Renal pelvis (tissue), 4 donors: Measurements from ENCODE around the gene SLCO2B1. TPM values are rescaled to one million over a fixed set of nuclear protein-coding genes. Genes with fewer than 3 reads are reported as not detected.

Source experiments
- DNase-seq: peaks from one replicate; pipeline ENCODE4 v3.0.0-alpha.2; 2013
- polyA plus RNA-seq, 3 donors: library from polyadenylated mRNA; unstranded; fragments of 120-200 nt; gene quantifications; one replicate each; pipeline ENCODE4 v1.2.1, GENCODE V29; 2013; ENCODE audit not compliant: insufficient read length in 3 of 3

Gene SLCO2B1
- polyA plus RNA-seq, 3 donors, result 9.6 to 11.1 (median 10.4) TPM

GRCh38 chr11:75189911-75190310 lies 39.0 kb downstream of the SLCO2B1 start:
- no peak for DNase-seq

DNA sequence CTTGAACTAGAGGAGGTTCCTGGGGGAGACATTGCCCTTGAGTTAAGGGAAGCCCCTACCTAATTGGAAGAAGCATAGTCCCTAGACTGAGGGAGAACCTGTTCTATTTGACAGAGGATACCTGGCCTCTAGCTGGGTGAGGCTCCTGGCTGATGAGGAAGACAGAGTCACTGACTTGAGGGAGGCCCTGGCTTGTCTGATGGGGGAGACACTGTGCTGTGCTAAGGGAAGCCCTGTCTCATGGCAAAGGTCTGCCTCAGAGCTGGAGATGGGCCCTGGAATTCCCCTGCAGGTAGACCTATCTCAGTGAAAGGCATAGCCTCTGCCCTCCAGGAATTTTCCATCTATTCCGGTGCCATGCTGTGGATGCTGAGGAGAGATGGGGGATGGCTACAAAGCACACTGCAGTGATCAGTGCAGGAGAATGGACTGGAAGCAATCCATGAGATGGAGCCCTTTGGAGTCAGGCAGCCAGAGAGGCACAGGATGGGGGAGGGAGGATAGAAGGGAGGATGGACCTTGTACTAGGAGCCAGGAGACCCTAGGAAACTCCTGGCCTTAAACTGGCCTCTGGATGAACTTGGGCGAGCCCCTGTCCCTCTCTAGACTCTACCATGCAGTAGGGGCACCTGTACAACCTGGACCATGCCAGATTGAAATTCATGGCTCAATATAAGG lies 39.9 kb downstream of the SLCO2B1 start:
- no peak for DNase-seq

DNA sequence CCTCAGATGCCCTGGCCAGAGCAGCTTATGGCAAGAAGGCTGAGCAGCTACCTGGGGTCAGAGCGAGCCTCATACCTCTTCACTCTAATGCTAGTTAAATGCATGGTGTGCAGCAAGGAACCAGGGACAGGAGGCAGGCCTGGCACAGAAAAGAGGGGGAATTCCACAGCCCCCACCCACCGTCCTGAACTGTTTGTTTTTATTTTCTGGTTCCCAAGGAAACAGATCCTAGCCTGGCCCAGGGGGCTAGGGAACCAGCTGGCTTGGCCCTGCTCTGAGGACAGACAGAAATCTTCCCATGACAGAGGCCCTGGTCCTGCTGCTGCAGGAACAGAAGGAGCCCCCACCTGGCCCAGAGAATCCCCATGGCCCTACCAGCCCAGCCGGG lies 40.4 kb downstream of the SLCO2B1 start:
- DNase-seq, result peak; percentile 41

DNA sequence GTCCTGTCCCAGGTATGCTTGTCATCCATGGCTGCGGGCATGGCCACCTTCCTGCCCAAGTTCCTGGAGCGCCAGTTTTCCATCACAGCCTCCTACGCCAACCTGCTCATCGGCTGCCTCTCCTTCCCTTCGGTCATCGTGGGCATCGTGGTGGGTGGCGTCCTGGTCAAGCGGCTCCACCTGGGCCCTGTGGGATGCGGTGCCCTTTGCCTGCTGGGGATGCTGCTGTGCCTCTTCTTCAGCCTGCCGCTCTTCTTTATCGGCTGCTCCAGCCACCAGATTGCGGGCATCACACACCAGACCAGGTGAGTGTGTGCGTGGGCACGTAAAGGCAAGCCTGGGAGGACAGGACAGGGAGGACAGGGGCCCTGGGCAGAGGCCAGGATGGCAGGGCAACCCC lies 42.4 kb downstream of the SLCO2B1 start:
- no peak for DNase-seq

DNA sequence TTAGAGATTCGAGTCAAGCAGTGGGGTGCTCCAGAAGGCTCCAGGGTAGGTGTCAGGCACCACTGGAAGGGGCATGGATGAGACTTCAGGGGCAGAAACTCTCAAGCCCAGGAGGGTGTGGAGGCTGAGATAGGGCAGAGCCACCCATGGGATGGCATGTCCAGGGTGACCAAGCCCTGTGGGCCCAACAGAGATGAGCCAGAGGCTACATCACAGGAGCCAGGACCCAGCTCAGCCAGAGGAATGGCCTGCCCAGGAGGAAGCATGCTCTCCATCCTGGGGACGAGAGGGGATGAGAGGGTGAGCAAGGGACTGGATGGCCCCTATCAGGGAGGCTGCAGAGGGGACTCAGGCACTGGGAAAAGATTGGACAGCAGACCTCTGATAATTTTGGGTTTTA lies 42.8 kb downstream of the SLCO2B1 start:
- no peak for DNase-seq

- no peak for DNase-seq
These were observed 43.2 kb downstream of the SLCO2B1 start for GRCh38 chr11:75194147-75194546.

GRCh38 chr11:75195167-75195962 lies 44.5 kb downstream of the SLCO2B1 start:
- no peak for DNase-seq

- no peak for DNase-seq
These were observed 45.5 kb downstream of the SLCO2B1 start for GRCh38 chr11:75196426-75196825.

DNA sequence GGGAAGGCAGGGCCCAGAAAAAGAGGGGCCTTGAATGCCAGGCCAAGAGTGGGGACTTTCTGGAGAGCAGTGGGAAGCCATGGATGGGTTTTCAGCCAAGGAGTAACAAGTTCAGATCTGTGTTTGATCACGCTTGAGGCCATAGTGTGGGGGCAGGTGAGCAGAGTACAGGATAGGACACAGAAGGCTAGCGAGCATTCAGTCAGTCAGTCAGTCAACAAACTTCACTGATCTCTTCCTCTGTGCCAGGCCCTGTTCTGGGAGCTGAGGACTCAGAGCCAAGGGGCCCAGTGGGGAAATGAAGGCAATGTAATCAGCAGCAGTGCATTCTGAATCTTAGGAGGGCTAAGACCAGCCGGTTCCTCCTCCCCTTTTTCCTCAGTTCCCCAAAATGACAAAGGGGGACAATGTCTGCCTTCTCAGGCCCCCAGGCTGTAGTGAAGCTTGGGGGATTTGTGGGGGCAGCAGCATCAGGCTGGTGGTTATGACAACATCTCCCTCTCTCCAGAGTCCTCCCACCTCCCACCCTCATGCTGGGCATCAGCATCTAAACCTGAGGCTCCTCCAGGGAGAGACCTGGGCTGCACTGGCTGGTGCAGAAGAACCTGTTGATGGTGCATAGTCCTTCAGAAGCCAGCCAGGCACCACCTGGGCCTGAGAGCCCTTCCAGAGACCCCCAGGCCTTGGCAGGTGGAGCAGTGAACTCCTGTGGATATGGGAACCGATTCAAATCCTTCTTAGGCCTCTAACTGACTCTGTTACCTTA lies 46.8 kb downstream of the SLCO2B1 start:
- no peak for DNase-seq

DNA sequence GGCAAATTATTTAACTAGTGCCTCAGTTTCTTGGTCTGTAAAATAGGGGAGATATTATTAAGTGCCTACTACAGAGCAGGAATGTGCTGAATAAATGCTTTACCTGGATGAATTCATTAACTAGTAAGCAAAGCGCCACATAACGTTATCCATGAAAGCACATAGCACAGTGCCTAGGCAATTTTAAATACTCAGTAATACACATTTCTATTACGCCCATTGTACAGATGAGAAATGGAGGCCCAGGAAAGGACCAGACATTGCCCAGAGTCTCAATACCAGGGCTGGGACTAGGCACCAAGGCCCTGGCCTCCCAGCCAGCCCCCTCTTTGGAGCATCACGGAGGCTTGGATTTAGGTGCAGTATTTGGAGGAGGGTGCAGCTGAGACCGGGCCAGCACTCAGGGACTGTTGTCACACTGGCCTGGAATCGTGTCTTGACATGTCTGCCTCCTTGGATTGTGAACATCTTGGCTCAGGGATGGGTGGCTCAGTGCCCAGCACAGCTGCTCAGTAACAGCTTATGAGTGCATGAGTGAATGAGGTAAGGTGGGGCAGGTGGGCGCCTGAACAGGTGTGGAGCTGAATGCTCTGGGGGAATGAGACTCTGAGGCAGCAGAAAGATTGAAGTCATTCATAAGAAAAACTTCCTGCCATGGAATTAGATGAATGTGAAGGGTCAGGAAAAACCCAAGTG lies 47.5 kb downstream of the SLCO2B1 start:
- DNase-seq, result no peak

DNA sequence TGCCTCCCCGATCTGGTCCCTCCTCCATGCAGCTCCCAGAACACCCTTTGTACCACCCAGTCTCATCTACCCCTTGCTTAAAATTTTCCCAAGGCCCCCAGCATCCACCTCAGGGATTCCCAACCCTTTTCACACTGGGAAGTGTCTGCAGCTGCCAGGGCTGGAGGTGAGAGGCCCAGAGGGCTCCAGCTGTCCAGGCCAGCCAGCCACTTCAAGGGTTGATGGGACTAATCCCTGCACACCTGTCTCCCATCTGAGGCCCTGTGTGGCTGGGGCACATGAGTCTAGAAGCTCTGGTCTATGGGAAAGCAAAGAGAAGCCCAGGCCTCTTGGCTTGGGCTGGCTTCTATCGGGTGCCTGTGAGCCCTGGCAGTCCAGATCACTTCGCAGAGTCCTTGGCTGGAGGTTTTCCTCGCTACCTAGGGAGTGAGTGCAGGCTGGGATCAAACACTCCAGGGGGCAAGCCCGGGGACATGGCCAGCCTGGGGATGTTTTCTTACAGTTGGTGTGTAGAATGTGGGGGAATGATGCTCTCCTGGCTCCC lies 48.6 kb downstream of the SLCO2B1 start:
- no peak for DNase-seq

DNA sequence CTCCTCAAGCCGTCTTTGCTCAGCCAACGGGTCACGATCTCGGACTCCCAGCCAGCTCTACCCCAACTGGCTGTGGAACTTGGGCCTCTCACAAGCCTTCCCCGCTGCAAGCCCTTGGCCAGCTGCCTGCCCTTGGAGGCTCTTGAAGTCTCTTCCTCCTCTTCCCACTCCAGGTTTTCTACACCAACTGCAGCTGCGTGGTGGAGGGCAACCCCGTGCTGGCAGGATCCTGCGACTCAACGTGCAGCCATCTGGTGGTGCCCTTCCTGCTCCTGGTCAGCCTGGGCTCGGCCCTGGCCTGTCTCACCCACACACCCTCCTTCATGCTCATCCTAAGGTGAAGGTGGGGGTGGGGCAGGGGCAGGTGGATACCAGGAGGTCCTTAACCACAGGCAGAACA lies 49.1 kb downstream of the SLCO2B1 start:
- no peak for DNase-seq

DNA sequence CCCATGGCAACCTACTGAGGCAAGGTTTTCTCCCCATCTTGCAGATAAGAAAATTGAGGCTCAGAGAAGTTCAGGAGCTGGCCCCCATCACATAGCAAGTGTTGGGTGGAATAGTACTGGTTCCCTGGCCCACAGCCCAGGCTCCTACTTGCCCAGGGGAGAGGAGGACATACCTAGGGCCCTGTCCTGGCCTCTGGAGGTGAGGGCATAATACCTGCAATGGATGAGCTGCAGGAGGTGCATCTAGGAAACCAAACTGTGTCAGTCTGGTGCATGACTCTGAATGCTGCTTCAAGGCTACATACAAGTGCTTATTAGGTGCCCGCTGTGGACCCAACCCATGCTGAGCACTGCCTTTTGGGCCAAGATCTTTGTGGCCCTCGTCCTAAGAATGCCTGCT lies 49.6 kb downstream of the SLCO2B1 start:
- DNase-seq, result no peak

DNA sequence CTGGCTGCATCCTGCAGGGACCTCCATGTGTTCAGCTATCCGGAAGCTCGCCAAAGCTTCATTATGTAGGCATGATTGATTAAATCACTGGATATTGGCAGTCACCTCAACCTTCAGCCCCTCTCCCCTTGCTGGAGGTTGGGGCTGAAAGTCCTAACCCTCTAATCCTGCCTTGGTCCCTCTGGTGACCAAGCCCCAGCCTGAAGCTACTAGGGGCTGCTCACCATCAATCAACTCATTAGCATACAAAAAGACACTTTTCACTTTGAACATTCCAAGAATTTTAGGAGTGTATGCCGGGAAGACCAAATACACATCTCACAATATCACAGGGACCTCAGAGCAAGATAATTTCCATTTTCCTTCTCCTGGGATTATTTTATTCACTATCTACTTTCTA lies 50.9 kb downstream of the SLCO2B1 start:
- DNase-seq, result no peak

GRCh38 chr11:75202195-75202594 lies 51.3 kb downstream of the SLCO2B1 start:
- DNase-seq, result no peak

DNA sequence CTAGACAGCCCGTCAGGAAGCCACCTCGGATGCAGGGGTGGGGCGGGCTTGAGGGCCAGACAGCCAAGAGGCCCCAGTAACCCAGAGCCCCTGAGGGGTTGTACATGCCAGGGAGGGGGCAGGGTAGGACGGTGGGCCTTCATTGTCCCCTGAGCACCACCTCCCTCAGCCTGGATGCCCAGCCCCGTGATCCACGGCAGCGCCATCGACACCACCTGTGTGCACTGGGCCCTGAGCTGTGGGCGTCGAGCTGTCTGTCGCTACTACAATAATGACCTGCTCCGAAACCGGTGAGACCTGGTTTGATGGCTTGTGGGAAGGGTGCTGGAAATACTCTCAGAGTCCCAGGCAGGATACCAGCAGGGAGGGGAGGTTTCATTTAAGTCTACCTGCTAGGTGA lies 52.2 kb downstream of the SLCO2B1 start:
- DNase-seq, result no peak

- DNase-seq, result no peak
These were observed 52.7 kb downstream of the SLCO2B1 start for GRCh38 chr11:75203641-75204011.

DNA sequence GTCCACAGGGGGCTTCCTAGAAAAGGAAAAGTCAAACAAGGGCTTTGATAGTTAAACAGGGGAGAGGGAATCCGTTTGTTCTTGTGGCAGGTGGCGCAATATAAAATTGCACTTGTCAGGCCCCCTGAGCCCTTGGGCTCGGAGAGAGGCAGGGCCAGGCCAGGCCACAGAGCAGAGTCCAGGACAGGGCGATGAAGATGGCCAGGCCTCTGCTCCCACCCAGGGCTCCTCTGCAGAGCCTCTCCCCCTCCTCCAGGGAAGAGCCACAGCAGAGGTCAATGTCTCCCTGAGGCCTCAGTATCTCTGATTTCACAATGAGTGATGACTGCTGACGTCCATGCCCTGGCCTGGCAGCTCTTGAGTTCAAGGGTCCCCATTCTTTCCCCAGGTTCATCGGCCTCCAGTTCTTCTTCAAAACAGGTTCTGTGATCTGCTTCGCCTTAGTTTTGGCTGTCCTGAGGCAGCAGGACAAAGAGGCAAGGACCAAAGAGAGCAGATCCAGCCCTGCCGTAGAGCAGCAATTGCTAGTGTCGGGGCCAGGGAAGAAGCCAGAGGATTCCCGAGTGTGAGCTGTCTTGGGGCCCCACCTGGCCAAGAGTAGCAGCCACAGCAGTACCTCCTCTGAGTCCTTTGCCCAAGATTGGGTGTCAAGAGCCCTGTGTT lies 53.2 kb downstream of the SLCO2B1 start:
- no peak for DNase-seq

DNA sequence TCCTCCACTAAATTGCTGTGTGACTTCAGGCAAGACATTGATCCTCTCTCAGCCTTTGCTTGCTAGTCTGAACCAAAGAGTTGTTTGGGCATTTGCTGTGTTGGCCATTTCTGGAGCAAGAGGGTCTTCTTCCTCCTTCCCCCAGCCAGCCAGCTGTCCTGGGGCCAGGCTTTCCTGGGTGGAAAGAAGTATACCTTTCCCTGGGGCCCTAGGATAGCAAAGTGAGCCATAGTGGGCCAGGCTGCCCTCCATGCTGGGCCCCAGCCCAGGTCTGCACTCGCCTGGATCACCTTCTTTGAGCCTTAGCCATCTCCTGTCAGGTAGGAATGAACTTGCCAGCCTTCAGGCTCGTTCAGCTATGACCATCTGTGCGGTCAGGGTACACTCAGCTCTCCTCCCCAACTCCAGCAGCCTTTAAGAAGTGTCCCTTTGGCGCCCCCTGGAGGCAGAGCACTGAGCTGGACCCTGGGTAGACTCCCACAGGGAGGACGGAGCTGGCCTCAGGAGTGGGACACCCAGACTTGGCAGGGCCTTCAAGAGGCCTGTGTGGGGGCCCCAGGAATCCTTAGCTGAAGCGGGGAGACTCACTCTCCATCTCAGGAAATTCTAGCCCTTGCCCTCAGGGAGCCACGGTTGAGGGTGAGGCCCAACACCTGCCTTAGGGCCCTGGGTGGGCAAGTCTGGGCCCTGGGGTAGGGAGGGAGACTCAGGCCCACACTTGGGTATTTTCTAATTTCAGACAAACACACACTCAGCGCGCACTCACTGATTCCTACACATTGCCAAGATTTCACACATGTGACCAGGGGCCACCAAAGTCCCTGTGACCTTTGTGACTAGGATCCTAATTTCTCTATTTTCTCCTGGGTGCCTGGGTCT lies 54.0 kb downstream of the SLCO2B1 start:
- peak; percentile 81 for DNase-seq

- DNase-seq, result no peak
These were observed 54.7 kb downstream of the SLCO2B1 start for GRCh38 chr11:75205564-75206020.
